DND-41 (cell line): ENCODE results near the gene HELZ.

Experiments
- CTCF ChIP-seq: IDR thresholded peaks from 2 replicates; pipeline ENCODE4 v1.5.1; 2012; ENCODE audit warnings: borderline replicate concordance, low read length, moderate library complexity, mild to moderate bottlenecking; ENCODE audit not compliant: poor library complexity, severe bottlenecking; ENCODE audit errors: extremely low read depth
- EZH2 ChIP-seq: IDR thresholded peaks from 3 replicates; pipeline ENCODE4 v1.6.1; 2012; ENCODE audit warnings: borderline replicate concordance, low read depth, mild to moderate bottlenecking, moderate library complexity, low read length, inconsistent platforms; ENCODE audit not compliant: severe bottlenecking

- TF ChIP-seq CTCF = no peak
- TF ChIP-seq EZH2 = no peak
Measured at GRCh38 chr17:67035131-67036083, 209.6 kb downstream of the HELZ start.
